GM11168 (cell line): Measurements from ENCODE around the gene TLN1.

Source experiments
- in situ Hi-C: fragments of 300-500 bp; cut with MboI; formaldehyde crosslinking; loops from one replicate; pipeline ENCODE4 v1.12.0; 2022; ENCODE audit warnings: low sequenced_read_pairs; ENCODE audit not compliant: unreplicated experiment

TLN1 gene

GRCh38 chr9:35754264-35754663 lies 22.3 kb upstream of the TLN1 start, which contains the start of gene MSMP:
Gene MSMP (minus strand): TSS chr9:35754276. CDS start chr9:35754129, 147 bp downstream.
- in situ Hi-C loops = no loop called here

- in situ Hi-C loops = no loop called here
Observed at GRCh38 chr9:35753466-35753865, 21.5 kb upstream of the TLN1 start.

GRCh38 chr9:35750256-35750531 lies 18.2 kb upstream of the TLN1 start:
- in situ Hi-C loops = no loop called here

- in situ Hi-C loops = loop anchor here (25.0 kb wide), 1 partner anchor 687 kb away; the partner anchor contains the start of gene VCP
Observed at GRCh38 chr9:35749515-35750255, 17.7 kb upstream of the TLN1 start.

- in situ Hi-C loops = loop anchor here (25.0 kb wide), 1 partner anchor 687 kb away; the partner anchor contains the start of gene VCP
Observed at GRCh38 chr9:35748858-35749514, 17.0 kb upstream of the TLN1 start, which contains the start of the genes GBA2 and RGP1. Gene GBA2 (minus strand): TSS chr9:35749228. CDS start chr9:35748704, 524 bp downstream. Gene RGP1 (plus strand): TSS chr9:35749287. CDS start chr9:35749756, 469 bp downstream.

- in situ Hi-C loops = loop anchor here (25.0 kb wide), 1 partner anchor 686 kb away; the partner anchor contains the start of gene VCP
Observed at GRCh38 chr9:35748242-35748857, 16.4 kb upstream of the TLN1 start.

- in situ Hi-C loops = loop anchor here (25.0 kb wide), 1 partner anchor 684 kb away; the partner anchor contains the start of gene VCP
Observed at GRCh38 chr9:35746583-35746982, 14.6 kb upstream of the TLN1 start.

GRCh38 chr9:35745569-35745968 lies 13.6 kb upstream of the TLN1 start:
- in situ Hi-C loops = loop anchor here (25.0 kb wide), 1 partner anchor 683 kb away; the partner anchor contains the start of gene VCP

- in situ Hi-C loops = loop anchor here (25.0 kb wide), 1 partner anchor 682 kb away; the partner anchor contains the start of gene VCP
Observed at GRCh38 chr9:35743880-35744518, 12.0 kb upstream of the TLN1 start.

GRCh38 chr9:35743452-35743851 lies 11.5 kb upstream of the TLN1 start:
- in situ Hi-C loops = loop anchor here (25.0 kb wide), 1 partner anchor 681 kb away; the partner anchor contains the start of gene VCP

GRCh38 chr9:35741740-35742139 lies 9.7 kb upstream of the TLN1 start:
- in situ Hi-C loops = loop anchor here (25.0 kb wide), 1 partner anchor 679 kb away; the partner anchor contains the start of gene VCP

- in situ Hi-C loops = loop anchor here (25.0 kb wide), 1 partner anchor 678 kb away; the partner anchor contains the start of gene VCP
Observed at GRCh38 chr9:35740243-35740642, 8.2 kb upstream of the TLN1 start.

GRCh38 chr9:35738924-35739323 lies 6.9 kb upstream of the TLN1 start:
- in situ Hi-C loops = loop anchor here (25.0 kb wide), 1 partner anchor 677 kb away; the partner anchor contains the start of gene VCP

- in situ Hi-C loops = loop anchor here (25.0 kb wide), 1 partner anchor 676 kb away; the partner anchor contains the start of gene VCP
Observed at GRCh38 chr9:35738186-35738585, 6.2 kb upstream of the TLN1 start.

- in situ Hi-C loops = loop anchor here (25.0 kb wide), 1 partner anchor 675 kb away; the partner anchor contains the start of gene VCP
Observed at GRCh38 chr9:35737143-35737542, 5.1 kb upstream of the TLN1 start.

GRCh38 chr9:35736201-35736633 lies 4.2 kb upstream of the TLN1 start:
- in situ Hi-C loops = loop anchor here (25.0 kb wide), 1 partner anchor 674 kb away; the partner anchor contains the start of gene VCP

- in situ Hi-C loops = loop anchor here (25.0 kb wide), 1 partner anchor 672 kb away; the partner anchor contains the start of gene VCP
Observed at GRCh38 chr9:35734096-35734495, 2.1 kb upstream of the TLN1 start.

- in situ Hi-C loops = loop anchor here (25.0 kb wide), 1 partner anchor 671 kb away; the partner anchor contains the start of gene VCP
Observed at GRCh38 chr9:35732800-35733541, 976 bp upstream of the TLN1 start.
